Activated gamma-delta T cell treated with Interleukin-2 at 50 U/mL for 16 hours (primary cell): ENCODE results near the gene RAMAC.
"Not testable (repeated sequence)": the region's sequence is repeated elsewhere in the genome, so short reads cannot be mapped to it uniquely, and the experiment has no call there.

Experiments
- DNase-seq: peaks from one replicate; pipeline ENCODE4 v3.0.0-alpha.2; 2020

RAMAC gene

DNA sequence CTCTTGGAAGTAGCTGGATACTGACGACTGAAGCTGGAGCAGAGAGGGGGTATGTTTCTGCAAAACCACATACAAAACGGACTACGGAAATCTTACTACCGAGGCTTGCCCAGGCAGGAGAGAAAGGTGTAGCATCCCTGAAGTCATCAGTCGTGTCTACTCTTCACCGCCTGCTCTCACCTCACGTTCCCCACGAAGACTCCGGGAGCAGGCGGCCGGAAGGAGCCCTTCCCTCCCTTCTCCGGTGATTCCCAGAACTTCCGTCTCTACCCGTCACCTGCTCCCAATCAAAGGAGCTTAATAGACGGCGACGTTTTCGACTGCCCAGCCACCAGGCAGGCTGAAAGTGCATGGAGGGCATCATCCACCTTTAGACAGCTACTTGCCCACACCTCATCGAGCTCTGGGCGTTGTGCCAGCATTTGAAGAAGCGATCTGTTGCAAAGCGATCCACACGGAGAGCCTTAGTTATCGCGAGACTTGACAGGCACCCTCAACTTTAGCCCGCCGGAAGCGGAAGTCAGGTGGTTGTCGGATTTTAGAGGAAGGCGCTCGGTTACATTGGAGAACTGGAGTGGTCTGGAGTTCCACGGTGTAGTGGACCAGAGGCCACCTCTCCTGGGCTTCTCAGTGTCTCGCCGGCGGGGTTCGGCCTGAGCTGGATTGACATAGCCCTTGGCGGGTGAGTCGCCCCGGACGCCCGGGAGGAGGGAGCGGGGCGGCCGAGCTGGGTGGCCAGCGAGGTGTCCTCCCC lies at the start of gene RAMAC:
Gene RAMAC, plus strand, starts transcription at position 523 of the 754 bp plus-strand sequence. CDS start 2,809 bp downstream, outside the sequence.
- peak; percentile 90 for DNase-seq

DNA sequence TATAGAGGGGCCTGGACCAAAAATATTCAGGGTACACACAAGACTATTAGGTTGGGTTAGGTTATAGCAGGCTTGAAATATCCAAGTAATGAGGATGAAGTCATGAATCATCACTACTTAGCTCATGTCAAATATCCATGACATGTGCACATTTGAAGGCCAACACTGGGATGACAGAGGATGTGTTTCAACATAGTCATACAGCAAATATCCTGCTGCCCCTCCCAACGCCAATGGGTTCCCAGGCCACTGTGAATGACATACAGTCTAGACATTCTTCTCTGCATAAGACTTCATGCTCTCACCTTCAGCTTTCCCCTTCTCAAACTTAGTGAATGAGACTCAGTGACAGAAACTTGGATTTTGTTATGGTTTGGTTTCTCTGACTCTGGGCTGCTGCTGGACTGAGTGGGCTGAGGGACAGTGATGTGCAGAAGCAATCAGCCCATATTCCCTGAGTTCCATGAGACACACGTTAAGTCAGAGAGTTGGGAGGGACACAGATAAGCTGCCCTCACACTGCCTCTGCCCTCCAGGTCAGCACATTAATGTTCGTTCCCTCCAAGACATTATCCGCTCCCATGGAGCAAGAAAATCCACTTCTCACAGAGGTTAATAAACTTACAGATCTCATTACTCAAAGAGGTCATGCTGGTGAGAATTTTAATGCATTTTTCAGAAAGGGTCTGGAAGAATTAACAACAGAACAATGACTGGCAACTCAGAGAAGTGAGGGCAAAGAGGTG lies 48.9 kb upstream of the RAMAC start:
- no peak for DNase-seq

DNA sequence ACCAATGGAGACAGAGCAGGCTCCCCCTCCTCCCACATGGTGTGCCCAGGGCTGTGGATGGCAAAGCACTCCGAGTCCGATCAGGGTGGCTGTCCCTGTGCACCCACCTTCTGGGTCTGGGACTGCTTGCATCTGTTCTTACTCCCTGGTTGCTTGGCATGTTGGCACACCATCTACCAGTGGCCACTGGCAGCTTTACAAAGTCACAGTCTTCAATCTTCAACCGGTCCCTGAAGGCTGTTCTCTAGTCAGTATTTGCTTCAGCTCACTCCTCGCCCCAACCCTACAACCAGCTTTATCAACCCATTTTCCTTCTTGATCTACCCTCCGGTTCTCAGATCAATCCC lies 48.3 kb upstream of the RAMAC start:
- DNase-seq, result no peak

DNA sequence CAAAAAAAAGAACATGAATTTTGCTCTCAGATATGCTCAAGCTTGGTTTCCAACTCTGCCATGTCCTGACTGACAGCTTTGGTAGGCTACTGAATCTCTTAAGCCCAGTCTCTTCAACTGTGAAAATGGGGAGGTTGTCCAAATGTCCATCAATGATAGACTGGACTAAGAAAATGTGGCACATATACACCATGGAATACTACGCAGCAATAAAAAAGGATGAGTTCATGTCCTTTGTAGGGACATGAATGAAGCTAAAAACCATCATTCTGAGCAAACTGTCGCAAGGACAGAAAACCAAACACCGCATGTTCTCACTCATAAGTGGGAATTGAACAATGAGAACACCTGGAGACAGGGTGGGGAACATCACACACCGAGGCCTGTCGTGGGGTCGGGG lies 46.3 kb upstream of the RAMAC start:
- DNase-seq, result not testable (repeated sequence)

DNA sequence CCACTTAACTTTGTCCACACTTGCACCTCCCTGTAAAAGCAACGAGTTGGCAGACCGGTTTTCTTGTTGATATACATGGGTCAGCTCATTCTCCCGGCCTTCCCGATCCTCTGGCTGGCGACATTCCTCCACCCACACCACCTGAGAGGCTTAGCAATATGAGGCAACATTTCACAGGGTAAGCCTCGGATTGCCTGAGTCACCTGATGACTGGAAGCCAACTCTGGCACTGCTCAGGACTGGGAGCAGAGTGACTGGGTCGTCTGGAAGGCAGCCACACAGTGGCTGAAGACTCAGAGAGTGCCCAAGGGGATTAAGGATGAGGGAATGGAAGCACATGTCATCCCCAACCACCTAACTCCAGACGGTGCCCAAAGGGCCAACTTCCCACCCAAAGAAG lies 43.3 kb upstream of the RAMAC start:
- DNase-seq, result no peak

DNA sequence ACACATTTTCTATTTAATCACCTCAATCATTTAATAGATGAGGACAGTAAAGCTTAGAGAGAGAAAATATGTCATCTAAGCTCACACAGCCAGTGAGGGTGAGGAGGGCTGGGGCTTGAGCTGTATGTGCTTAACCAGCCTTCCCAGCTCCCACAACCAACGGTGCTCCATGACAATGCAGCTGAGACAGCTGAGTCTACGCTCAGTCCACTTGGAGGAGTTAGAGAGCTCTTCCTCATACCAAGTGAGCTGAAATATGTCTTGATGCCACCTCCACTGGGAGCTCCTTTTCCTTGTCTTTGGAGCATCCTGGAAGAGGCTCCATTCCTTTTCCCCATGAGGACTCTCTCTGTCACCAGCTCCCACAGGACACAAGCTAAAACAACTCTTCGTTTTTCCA lies 42.8 kb upstream of the RAMAC start:
- no peak for DNase-seq

DNA sequence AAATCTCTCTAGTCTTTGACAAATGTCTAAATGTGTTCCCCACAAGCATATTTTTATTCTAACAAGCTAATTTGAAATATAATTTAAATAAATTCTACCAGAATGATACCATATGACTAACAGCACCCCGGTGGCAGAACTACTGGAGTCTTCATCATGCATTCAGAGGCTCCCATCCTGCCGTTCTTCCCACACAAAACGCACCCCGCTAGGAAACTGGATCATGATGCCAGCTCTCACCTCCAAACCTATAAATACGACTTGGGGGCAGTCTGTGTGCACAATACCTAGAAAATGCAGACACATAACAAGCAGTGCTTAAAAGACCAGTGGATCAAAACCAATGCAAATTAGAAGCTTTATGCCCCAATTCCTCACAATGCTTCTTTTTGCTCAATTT lies 42.0 kb upstream of the RAMAC start:
- DNase-seq, result no peak

DNA sequence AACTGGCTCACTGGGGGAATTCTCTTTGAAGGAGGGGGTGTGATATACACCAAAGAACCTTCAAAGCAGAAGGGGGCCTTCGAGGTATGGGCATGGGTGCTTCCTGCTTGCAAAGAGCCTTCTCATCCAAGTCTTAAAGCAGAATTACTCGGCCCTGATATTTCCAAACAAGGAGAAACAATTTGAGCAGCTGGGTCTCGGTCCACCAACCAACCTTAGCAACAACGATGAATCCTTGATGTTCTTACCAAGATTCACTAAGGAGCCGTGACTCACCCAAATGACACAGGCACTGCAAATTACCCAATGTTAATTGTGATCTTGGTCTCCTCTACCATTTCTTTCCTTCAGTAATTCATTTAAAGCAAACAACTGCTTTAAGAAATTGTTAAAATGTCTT lies 41.2 kb upstream of the RAMAC start:
- no peak for DNase-seq

DNA sequence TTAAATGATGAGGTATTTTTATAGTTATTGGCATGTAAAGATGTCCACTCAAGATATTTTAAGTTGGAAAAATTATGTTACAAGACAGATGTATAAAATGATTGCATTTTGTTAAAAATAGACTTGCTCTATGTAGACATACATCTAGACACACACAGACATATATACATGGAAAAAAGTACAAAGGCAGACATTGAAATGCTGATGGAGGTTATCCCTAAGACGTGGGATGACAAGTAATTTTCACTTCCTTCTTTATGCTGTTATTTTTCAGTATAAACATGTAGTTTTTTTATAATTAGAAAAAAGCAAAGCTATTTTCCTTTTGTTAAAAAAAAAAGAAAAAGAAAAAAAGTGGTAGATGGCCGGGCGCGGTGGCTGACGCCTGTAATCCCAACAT lies 40.7 kb upstream of the RAMAC start:
- no peak for DNase-seq

DNA sequence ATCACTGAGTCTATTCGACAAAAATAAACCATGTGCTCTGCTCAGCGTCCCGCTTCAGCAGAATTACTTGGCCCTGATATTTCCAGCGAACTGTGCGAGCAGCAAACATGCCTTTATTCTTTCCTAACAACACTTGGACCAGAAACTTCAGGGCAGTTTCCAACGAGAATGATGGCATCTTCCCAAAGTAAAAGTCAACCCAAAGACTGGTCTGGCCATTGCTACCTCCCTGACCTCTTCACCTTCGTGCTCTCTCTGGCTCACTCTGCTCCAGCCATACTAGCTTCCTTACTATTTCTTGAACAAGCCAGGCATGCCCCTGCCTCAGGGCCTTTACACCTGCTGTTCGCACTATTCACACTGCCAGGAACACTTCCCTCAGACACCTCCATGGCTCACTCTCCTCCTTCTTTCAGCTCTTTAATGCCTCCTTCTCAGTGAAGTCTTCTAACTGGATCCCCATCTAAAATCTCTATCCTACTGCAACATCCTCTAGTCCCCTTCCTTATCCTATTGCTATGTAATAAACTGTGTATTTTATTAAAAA lies 39.8 kb upstream of the RAMAC start:
- DNase-seq, result no peak

DNA sequence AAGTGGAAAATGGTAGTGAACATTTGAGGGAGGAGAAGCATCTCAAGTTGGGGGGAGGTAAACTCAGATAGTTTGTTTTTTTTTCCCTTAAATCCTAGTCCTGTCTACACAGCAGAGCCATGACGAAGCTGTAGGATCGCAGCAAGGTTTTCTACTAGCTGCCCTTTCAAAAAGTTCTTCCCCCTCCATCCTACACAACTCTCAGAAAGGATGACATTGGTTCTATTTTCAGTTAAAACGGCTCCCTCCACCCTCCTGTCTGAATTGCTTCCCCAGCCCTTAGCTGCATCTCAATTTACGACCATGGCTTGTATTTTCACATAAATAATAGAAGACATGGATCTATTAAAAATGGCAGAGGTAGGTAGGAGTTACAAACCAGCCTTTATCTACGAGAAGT lies 35.7 kb upstream of the RAMAC start:
- DNase-seq, result no peak

DNA sequence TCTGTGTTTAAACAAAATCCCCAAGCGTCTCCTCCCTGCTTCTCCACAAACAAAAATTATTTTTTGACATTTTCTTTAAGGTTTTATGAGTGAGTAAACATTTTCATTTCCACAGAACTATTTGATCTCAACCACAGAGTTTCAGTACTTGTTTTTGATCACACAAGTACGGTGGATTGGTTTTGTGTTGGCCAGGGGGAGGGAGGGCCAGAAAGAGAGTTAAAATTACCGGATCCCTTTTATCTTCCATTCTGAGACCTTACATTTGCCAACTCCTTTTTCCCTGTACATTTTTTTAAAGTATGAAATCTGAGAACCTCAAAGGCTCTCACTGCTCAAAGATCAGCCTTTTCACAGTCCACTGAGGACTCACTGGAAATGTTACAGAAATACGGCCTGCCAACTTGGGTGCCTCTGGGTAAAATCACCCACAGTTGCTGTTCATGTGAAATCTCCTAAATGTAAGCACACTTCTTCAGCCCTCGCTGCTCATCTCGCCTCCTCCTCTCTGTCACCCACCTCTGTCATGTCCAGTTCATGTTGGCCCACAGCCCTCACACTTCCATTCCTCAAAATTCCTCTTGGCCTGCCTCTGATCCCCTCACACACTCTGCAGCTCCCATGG lies 35.2 kb upstream of the RAMAC start:
- no peak for DNase-seq

DNA sequence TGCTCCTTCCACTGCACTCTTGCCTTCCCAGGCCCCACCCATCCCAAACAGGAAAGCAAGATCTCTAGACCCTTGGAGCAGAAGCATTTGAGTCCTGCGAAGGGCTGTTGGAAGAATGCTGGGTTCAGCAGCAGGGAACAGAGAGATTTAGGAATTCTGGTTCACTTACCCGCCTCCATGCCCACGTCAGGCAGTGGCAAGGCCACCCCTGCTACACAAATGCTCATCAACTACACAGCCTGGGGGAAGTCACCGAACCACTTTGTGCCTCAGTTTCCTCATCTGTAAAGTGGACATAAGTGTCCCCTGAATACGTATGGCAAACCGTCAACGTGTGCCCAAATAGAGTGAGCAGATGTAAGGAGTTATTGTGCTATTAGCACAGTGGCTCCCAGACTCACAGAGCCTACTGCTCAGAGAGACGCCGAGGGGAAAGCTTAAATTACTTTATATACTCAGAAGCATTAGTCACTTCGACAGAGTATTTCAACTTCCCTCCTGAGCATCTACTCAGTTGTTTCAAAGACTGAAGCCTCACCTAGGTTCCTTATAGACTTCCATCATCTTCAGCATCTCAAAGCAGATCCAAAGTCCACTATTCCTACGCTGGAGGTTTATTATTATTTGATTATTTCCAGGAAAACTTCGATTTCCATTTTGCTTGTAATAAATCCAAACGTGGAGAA lies 34.4 kb upstream of the RAMAC start:
- no peak for DNase-seq

DNA sequence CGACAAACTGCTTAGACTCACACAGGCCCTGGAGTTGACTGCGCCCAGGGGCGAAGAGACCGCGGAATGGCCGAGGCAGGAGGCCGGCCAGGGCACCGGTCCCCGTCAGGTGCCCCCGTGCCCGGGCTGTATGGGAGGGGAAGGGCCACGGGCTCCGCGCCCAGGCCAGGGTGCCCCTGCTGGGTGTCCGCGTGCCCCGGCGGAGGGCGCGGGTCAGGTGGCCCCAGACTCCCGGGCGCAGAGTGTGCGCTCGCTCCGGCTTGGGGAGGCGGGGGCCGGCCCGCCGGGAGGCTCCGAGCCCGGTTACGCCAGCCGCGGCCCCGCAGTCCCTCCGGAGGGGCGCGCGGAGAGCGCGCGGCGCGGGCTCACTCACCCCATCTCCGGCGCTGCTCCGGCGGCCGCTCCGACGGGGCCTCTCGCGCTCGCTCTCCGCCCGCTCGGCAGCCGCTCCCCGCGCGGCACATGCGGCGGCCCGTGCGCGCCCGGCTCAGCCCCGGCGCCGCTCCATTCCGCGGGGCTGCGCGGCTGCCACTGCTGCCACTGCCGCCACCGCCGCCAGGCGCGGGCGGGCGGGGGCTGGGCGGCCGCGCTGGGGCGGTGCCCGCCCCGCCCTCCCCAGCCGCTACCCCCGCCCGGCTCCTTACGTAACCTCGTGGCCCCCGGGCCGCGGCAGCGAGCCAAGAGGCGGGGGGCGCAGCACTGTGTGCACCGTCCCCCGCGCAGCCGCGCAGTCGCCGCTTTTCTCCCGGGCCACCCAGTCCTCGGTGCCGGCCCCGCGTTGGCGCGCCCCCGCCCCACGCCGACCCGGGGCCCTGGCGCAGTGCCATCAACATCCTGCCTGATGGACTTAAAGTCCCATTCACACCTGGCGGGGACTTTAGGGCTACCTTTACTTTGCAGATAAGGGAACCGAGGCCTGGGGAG lies 33.6 kb upstream of the RAMAC start, which contains the start of gene HOMER2:
Gene HOMER2, minus strand, starts transcription at position 563 of the 924 bp plus-strand sequence. Its CDS starts 185 bp downstream, at position 378.
- DNase-seq, result no peak

DNA sequence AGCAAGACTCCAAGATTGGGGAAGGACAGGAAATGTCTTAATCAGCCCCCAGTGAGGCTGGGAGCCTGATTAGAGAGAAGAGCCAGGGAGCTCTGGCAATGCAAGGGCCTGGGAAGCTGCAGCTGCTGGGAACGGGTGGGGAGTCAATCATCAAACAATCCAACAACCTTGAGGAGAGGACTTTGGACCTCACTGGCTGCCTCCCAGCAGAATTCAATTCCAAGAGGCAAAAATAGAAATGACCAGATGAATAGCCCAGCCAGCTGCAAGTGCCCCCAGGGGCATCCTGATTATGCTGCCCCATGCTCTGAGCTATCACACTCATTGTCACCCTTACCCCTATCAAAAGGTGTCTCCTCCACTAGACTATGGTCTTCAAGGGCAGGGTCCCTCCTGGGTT lies 27.4 kb upstream of the RAMAC start:
- no peak for DNase-seq

DNA sequence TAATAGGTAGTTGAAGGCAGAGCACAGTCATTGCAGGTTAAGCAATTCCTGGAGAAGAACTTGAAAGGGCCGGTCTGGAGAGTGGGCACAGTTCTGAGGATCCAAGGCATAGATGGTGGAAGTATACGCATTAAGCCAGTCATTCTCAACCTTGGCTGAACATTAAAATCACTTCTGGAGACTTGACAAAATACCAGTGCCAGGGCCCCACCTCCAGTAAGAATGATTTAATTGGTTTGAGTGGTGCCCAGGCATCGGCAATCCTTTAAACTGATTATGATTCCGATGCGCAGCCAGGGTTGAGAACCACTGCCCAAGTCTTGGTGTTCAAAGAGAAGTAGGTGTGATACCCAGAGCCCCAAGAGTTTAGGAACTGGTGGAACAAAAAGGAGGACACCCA lies 26.6 kb upstream of the RAMAC start:
- DNase-seq, result no peak

DNA sequence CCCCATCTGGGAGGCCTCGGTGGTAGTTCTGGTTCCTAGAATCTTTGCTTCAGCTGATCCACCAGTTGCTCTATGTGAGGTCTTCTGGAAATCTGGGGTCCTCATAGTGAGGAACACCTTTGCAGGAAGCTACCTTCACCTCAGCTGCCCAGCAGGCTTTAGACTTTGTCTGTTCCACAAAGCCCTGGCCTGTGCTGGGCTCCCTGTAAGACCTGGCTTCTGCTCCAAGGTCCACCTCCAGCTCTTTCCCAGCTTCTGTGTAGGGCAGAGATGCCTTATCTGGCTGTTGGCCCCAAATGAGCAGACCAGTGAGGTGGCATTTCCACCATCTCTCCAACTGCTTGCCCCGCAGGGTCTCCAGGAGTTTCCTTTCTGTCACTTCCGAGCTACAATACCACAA lies 25.2 kb upstream of the RAMAC start:
- no peak for DNase-seq

DNA sequence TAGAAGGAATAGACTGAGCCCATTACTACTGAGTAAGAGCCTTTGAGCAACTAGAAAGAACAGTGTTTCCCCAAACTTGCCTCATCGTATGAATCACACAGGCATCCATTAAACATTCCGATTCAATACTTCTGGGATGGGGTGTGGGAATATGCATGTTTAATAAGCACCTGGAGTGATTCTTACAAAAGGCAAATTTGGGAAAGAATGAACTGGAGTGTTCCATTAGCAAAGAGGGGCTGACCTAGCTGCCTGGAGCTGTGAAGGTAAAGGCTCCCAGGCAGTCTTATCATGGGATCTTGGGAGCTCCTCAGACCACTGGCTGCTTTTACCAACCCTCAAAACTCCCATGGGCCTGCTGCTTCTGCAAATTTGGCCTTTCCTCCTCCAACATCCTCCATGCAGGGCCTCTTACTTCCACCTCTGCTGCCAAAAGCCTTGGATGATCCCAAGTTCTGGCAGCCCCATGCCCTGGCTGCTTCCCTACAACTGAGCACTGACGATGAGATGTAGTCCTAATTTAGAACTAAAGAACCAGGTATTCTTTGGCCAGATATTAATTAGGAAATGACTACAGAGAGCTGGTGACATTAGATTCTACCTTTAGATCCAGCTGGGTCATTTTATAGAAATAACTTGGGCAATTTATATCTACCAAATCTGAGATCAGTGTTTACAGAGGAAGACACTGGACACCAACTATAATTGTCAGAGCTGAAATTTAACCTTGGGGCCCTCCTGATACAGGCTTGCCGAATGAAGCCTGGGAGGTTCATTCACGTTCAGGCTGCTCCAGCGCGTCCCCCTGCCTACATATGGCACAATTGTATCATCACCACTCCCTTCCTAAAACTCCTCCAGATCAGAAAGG lies 22.3 kb upstream of the RAMAC start:
- DNase-seq, result no peak

DNA sequence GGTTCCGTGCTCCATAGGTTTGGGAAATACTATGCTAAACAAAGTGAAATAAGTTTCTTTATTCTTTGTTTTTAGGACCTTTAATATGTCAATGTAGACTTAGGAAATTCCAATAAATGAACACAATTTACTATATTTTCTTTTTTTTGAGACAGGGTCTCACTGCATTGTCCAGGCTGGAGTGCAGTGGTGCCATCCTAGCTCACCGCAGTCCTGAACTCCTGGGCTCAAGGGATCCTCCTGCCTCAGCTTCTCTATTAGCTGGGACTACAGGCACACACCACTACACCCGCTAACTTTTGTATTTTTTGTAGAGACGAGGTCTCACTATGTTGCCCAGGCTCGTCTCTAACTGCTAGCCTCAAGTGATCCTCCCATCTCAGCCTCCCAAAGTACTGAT lies 21.1 kb upstream of the RAMAC start:
- no peak for DNase-seq

DNA sequence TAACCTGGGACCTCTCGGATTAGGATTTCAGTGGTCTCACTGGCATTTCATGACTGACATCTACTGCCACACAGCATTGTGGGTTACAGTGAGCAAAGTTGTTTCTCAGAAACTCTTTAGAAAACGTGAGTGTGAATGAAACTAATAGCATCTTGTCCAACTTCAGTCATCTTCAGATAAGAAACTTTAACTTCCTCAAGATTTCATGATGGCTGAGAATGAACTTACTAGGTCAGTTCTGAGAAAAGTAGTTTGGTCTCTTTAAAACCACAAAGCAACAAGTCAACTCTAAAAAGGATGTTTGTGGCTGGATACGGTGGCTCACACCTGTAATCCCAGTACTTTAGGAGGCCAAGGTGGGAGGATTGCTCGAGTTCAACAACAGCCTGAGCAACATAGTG lies 19.3 kb upstream of the RAMAC start:
- DNase-seq, result no peak

DNA sequence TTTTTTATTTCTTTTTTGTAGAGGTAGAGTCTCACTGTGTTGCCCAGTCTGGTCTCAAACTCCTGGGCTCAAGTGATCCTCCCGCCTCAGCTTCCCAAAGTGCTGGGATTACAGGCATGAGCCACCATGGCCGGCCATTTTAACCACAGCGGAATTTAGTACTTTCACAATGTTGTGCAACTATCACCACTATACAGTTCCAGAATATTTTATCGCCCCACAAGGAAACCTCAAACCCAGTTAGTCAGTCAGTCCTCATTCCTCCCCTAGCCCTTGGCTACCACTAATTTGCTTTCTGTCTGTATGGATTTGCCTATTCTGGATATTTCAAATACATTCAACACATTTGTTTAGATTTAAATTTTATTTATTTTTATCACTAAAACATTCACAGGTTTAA lies 17.9 kb upstream of the RAMAC start:
- no peak for DNase-seq
